ENCODE results near the gene SNAI1.
"Not testable (repeated sequence)": the region's sequence is repeated elsewhere in the genome, so short reads cannot be mapped to it uniquely, and the experiment has no call there.

SNAI1 gene

DNA sequence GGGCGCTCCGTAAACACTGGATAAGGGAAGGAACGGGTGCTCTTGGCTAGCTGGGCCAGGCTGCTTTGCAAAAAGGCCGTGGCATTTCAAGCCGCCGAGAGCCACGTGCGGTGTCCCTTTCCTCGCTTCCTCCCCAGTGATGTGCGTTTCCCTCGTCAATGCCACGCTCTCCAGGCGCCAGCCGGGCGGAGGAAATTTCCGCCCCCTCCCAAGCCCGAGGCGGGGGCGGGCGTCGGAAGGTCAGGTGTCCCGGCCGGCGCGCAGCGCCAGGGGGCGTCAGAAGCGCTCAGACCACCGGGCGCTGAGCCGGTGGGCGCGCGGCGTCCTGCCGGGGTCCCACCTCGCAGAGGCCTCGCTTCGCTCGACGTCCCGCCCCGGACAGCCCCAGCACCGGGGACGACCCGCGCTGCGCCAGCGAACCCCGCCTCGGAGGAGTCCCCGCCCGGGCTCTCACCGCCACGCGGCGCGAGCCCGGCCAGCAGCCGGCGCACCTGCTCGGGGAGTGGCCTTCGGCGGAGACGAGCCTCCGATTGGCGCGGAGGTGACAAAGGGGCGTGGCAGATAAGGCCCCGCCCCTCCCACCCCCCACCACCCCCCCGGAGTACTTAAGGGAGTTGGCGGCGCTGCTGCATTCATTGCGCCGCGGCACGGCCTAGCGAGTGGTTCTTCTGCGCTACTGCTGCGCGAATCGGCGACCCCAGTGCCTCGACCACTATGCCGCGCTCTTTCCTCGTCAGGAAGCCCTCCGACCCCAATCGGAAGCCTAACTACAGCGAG lies at the start of gene SNAI1:
SNAI1 (plus strand) TSS at position 635 of the 777 bp plus-strand sequence; CDS start at position 715, 80 bp downstream.
- FAIRE-seq: no peak

DNA sequence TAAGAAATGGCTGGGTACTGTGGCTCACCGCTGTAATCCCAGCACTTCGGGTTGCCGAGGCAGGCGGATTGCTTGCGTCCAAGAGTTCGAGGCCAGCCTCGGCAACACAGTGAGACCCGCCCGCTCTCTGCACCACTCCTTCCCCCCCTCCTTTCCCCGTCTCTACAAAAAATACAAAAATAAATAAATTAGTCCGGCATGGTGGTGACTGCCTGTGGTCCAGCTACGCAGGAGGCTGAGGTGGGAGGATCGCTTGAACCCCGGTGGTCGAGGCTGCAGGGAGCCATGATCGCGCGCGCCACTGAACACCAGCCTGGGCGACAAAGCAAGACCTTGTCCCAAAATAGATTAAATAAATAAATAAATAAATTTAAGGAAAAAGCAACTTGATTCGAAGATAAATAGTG lies 47.0 kb upstream of the SNAI1 start:
- no peak for FAIRE-seq

- no peak for FAIRE-seq
These were observed 46.4 kb upstream of the SNAI1 start, which contains the start of gene RNF114 for GRCh38 chr20:49936153-49937026. Gene RNF114, plus strand, starts transcription at chr20:49936397. Its CDS starts 16 bp downstream, at chr20:49936413.

- no peak for FAIRE-seq
These were observed 45.5 kb upstream of the SNAI1 start for GRCh38 chr20:49937027-49937929.

GRCh38 chr20:49938173-49939163 lies 44.3 kb upstream of the SNAI1 start:
- no peak for FAIRE-seq

DNA sequence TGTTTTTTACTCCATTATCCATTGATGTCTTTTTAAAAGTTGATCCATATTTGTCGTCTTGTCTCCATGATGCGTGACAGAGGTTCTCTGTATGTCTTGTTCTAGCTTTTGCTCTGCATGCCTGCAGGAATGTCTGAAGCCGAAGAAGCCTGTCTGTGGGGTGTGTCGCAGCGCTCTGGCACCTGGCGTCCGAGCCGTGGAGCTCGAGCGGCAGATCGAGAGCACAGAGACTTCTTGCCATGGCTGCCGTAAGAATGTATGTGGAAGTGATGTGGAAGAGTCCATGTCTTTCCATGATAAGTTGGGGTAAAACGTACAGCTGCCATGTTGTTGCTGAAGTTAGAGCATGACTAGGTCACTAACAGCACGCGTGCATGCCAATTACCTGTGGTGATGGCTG lies 41.3 kb upstream of the SNAI1 start:
- FAIRE-seq: no peak

DNA sequence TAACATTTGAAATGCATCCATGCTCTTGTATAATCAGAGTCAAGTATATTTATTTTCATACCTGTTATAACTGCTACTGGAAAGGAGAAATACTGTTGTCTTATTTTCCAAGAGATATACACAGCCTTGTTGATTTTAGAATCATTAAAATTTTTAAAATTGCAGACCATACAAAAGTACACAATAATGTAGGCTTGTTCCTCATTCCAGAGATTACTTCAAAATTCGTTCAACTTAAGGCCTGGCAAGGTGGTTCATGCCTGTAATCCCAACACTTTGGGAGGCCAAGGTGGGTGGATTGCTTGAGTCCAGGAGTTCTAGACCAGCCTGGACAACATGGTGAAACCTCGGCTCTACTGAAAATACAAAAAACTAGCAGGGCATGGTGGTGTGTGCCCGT lies 40.5 kb upstream of the SNAI1 start:
- FAIRE-seq: no peak

- no peak for FAIRE-seq
These were observed 39.8 kb upstream of the SNAI1 start for GRCh38 chr20:49942942-49943341.

DNA sequence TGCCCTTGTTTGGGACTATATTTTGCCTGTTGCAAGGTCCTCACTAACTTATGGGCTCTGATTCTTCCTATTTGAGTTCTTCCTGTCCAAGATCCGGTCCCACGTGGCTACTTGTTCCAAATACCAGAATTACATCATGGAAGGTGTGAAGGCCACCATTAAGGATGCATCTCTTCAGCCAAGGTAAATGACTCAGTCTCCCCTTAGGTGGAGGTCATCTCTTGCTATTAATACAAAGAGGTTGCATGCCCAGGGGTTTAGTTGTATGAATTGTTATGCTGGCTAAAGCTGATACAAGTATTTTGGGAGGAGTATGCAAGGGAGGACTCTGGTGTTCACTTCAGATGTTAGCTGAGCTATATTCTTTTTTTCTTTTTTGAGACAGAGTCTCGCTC lies 37.5 kb upstream of the SNAI1 start:
- FAIRE-seq: no peak

- no peak for FAIRE-seq
These were observed 36.9 kb upstream of the SNAI1 start for GRCh38 chr20:49945701-49946477.

GRCh38 chr20:49948178-49948577 lies 34.6 kb upstream of the SNAI1 start:
- FAIRE-seq: no peak

DNA sequence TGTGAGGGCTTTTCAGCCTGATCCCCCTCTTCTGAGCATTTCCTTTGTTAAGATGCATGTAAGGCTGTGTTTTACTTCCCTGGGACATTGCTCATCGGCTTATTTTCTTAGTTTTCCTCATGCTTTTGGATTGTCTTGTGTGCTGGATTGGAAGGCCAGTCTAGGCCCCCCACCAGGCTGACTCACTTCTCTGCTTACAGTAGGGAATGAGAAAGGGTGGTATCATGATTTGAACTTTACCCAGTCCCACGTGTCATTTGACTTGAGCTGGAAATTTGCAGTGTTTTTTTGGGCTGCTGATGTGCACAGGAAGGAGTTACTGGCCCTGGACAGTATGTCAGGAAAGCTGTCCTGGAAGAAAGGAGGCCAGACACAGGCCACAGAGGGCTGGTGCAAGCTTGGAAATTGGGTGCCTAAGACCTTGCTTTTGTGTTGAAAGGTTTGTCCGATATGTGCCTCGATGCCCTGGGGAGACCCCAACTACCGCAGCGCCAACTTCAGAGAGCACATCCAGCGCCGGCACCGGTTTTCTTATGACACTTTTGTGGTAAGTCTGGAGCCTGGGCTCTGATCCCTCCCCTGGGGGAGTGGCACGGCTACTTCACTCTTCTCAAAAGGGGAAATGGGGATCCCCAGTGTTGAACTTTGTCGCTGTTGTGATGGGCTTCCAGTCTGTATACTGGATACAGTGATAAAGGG lies 33.8 kb upstream of the SNAI1 start:
- FAIRE-seq: no peak

- no peak for FAIRE-seq
These were observed 31.6 kb upstream of the SNAI1 start for GRCh38 chr20:49951151-49951550.

GRCh38 chr20:49955167-49955566 lies 27.6 kb upstream of the SNAI1 start:
- FAIRE-seq: no peak

- not testable (repeated sequence) for FAIRE-seq
These were observed 26.9 kb upstream of the SNAI1 start for GRCh38 chr20:49955830-49956396.

- no peak for FAIRE-seq
These were observed 26.1 kb upstream of the SNAI1 start for GRCh38 chr20:49956689-49957088.

DNA sequence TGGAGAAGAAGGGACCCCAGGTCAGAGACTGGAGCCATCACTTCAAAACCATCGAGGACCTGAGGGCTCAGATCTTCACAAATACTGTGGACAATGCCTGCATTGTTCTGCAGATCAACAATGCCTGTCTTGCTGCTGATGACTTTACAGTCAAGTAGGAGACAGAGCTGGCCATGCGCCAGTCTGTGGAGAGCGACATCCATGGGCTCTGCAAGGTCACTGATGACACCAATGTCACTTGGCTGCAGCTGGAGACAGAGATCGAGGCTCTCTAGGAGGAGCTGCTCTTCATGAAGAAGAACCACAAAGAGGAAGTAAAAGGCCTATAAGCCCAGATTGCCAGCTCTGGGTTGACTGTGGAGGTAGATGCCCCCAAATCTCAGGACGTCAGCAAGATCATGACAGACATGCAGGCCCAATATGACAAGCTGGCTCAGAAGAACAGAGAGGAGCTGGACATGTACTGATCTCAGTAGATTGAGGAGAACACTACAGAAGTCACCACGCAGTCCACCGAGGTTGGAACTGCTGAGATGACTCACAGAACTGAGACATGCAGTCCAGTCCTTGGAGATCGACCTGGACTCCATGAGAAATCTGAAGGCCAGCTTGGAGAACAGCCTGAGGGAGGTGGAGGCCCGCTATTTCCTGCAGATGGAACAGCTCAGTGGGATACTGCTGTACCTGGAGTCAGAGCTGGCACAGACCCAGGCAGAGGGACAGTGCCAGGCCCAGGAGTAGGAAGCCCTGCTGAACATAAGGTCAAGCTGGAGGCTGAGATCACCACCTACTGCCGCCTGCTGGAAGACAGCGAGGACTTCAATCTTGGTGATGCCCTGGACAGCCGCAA lies 25.5 kb upstream of the SNAI1 start:
- not testable (repeated sequence) for FAIRE-seq

- no peak for FAIRE-seq
These were observed 21.4 kb upstream of the SNAI1 start for GRCh38 chr20:49961413-49961812.

Measured in islet of Langerhans (tissue), 1 donor.